ENCODE results near the gene SF1. TPM values are rescaled to one million over a fixed set of nuclear protein-coding genes. Genes with fewer than 3 reads are reported as not detected.

SF1 gene
- total RNA-seq, 2 donors from 2014 or later = 331 to 399 TPM

DNA sequence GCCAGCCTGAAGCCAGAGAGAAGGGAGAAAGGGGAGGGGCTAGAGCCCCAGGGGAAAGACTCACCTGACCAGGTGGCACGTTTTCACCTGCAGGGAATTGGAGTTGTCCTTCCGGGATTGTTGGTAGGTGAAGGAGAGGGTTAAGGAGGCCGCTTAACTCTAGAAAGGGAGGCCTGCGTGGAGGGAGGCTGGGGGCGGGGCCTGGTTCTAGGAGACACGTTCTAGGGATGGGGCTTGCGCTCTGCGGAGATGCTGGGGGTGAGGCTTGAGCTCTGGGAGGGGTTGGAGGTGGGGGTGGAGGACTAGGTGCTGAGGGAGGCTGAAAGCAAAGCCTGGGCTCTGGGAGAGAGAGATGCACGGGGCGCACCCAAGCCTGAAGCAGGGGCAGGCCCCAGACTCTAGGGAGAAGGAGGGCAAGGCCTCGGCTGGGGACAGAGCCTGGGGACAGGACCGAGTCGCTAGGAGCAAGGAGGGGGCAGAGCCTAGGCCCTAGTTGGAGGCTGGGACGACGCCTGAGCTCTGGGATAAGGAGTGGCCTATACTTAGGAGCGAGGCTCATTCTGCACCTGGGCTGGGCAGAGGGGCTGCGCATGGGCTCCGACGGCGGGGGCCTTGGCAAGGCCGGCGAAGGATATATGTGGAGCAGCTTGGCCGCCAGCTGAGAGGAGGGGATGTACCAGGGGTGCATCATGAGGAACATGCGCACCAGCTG is 36.8 kb downstream of the SF1 start:
- H3K4me1 ChIP-seq (ENCODE audit: control insufficient read depth, insufficient read depth, low read length) = peaks cover 4% of the 10 kb centered on the region
- no peak overlapping the region for H3K27ac Mint-ChIP-seq
- H3K9ac ChIP-seq (ENCODE audit: extremely low read depth, low read length, poor library complexity, severe bottlenecking) = no peak overlapping the region
- no peaks in the 10 kb centered on the region for H3K9me3 ChIP-seq (ENCODE audit: control insufficient read depth, low read length)
- H3K4me1 Mint-ChIP-seq = peaks cover 15% of the 10 kb centered on the region
- H3K27ac ChIP-seq (ENCODE audit: low read depth, low read length) = no peak overlapping the region
- H3K27me3 Mint-ChIP-seq (ENCODE audit: insufficient read depth) = peaks cover 70% of the 10 kb centered on the region
- H3K36me3 Mint-ChIP-seq (ENCODE audit: low read depth) = no peaks in the 10 kb centered on the region
- H3K27me3 ChIP-seq (ENCODE audit: control insufficient read depth, insufficient read depth, low read length, poor library complexity, severe bottlenecking) = peaks cover 69% of the 10 kb centered on the region
- peak; percentile 73 for DNase-seq
- H3K36me3 ChIP-seq (ENCODE audit: control insufficient read depth, insufficient read depth, low read length) = no peaks in the 10 kb centered on the region
- H3K4me3 Mint-ChIP-seq = peak overlapping the region; percentile 29
- no peaks in the 10 kb centered on the region for H3K9me3 Mint-ChIP-seq
- WGBS, 2 experiments (ENCODE audit: insufficient coverage in 1 of 2, insufficient read length in 1 of 2) = 47 to 56% methylated on average over 14 to 24 of the region's 24 CpGs
- TF ChIP-seq, protein P1, sequence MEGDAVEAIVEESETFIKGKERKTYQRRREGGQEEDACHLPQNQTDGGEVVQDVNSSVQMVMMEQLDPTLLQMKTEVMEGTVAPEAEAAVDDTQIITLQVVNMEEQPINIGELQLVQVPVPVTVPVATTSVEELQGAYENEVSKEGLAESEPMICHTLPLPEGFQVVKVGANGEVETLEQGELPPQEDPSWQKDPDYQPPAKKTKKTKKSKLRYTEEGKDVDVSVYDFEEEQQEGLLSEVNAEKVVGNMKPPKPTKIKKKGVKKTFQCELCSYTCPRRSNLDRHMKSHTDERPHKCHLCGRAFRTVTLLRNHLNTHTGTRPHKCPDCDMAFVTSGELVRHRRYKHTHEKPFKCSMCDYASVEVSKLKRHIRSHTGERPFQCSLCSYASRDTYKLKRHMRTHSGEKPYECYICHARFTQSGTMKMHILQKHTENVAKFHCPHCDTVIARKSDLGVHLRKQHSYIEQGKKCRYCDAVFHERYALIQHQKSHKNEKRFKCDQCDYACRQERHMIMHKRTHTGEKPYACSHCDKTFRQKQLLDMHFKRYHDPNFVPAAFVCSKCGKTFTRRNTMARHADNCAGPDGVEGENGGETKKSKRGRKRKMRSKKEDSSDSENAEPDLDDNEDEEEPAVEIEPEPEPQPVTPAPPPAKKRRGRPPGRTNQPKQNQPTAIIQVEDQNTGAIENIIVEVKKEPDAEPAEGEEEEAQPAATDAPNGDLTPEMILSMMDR (conservative IDR thresholded peaks at IDR 0.05) = no peak
- no peak overlapping the region for H3K4me3 ChIP-seq (ENCODE audit: low read length)

DNA sequence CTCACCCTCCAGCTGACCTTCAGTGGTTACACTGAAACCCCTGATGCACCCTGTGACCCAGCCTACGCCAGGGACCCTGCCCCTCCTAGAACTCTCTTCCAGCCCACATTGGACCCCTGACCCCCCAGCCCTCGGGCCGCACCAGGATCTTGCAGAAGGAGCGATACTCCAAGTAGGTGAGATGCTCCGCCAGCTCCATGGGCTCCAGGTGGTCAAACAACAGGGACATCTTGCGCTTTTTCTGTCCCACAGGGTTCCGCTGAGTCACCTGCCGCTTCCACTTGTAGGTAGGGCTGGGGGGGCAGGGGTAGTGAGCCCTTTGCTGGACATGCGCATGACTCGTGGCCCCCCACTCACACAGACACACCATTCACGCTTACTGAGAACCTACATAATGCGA is 38.5 kb downstream of the SF1 start:
- no peak overlapping the region for H3K27ac ChIP-seq (ENCODE audit: low read depth, low read length)
- Mint-ChIP-seq H3K4me1 (peaks cover 15% of the 10 kb centered on the region), H3K27ac (no peak overlapping the region), H3K27me3 (ENCODE audit: insufficient read depth) (peaks cover 64% of the 10 kb centered on the region), H3K9me3 (no peaks in the 10 kb centered on the region), H3K36me3 (ENCODE audit: low read depth) (no peaks in the 10 kb centered on the region), H3K4me3 (no peak overlapping the region)
- H3K9ac ChIP-seq (ENCODE audit: extremely low read depth, low read length, poor library complexity, severe bottlenecking) = no peak overlapping the region
- TF ChIP-seq, protein P1 (conservative IDR thresholded peaks at IDR 0.05) = no peak
- H3K36me3 ChIP-seq (ENCODE audit: control insufficient read depth, insufficient read depth, low read length) = no peaks in the 10 kb centered on the region
- WGBS, 2 experiments (ENCODE audit: insufficient coverage in 1 of 2, insufficient read length in 1 of 2) = 89 to 92% methylated on average over 6 to 12 of the region's 12 CpGs
- no peak overlapping the region for H3K4me3 ChIP-seq (ENCODE audit: low read length)
- peaks cover 4% of the 10 kb centered on the region for H3K4me1 ChIP-seq (ENCODE audit: control insufficient read depth, insufficient read depth, low read length)
- H3K27me3 ChIP-seq (ENCODE audit: control insufficient read depth, insufficient read depth, low read length, poor library complexity, severe bottlenecking) = peaks cover 53% of the 10 kb centered on the region
- DNase-seq = no peak
- no peaks in the 10 kb centered on the region for H3K9me3 ChIP-seq (ENCODE audit: control insufficient read depth, low read length)

DNA sequence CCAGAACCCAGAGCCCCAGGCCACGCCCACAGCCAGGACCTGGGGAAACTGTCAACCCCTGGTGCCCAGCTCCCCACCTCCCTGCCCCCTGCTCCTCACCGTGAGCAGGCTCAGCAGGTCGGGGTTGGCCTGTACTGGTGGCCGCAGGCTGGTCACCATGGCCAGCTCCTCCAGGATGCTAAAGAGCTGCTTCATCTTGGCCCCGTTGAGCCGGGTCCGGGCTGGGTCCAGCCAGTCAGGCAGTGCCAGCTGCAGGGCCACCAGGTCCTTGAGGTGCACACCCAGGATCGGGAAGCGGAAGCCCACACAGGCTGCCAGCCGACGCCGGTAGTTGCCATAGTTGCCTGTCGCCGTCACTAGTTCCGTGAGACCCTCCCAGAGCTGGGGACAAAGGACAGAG is 41.7 kb downstream of the SF1 start:
- H3K36me3 Mint-ChIP-seq (ENCODE audit: low read depth) = no peaks in the 10 kb centered on the region

More for the DNA sequence above, 41.7 kb downstream of the SF1 start:
- no peaks in the 10 kb centered on the region for H3K36me3 ChIP-seq (ENCODE audit: control insufficient read depth, insufficient read depth, low read length)
- H3K27ac ChIP-seq (ENCODE audit: low read depth, low read length) = no peak overlapping the region
- TF ChIP-seq, protein P1 (conservative IDR thresholded peaks at IDR 0.05) = no peak
- H3K9ac ChIP-seq (ENCODE audit: extremely low read depth, low read length, poor library complexity, severe bottlenecking) = no peak overlapping the region
- Mint-ChIP-seq H3K9me3 (no peaks in the 10 kb centered on the region), H3K27ac (no peak overlapping the region), H3K4me1 (peaks cover 10% of the 10 kb centered on the region), H3K4me3 (no peak overlapping the region), H3K27me3 (ENCODE audit: insufficient read depth) (peaks cover 43% of the 10 kb centered on the region)
- H3K4me3 ChIP-seq (ENCODE audit: low read length) = no peak overlapping the region
- DNase-seq = no peak
- no peaks in the 10 kb centered on the region for H3K4me1 ChIP-seq (ENCODE audit: control insufficient read depth, insufficient read depth, low read length)
- no peaks in the 10 kb centered on the region for H3K9me3 ChIP-seq (ENCODE audit: control insufficient read depth, low read length)
- 92 to 100% methylated on average over 3 to 12 of the region's 15 CpGs for WGBS, 2 experiments (ENCODE audit: insufficient coverage in 1 of 2, insufficient read length in 1 of 2)
- peaks cover 23% of the 10 kb centered on the region for H3K27me3 ChIP-seq (ENCODE audit: control insufficient read depth, insufficient read depth, low read length, poor library complexity, severe bottlenecking)

All from endodermal cell (in vitro differentiated cells).